COLO668 (cell line): ENCODE measurements around the gene FHAD1.

Source experiments
- DNase-seq: peaks from one replicate; lab custom pipeline; 2025; ENCODE audit not compliant: unreplicated experiment; lab: John Stamatoyannopoulos, UW

Gene FHAD1

DNA sequence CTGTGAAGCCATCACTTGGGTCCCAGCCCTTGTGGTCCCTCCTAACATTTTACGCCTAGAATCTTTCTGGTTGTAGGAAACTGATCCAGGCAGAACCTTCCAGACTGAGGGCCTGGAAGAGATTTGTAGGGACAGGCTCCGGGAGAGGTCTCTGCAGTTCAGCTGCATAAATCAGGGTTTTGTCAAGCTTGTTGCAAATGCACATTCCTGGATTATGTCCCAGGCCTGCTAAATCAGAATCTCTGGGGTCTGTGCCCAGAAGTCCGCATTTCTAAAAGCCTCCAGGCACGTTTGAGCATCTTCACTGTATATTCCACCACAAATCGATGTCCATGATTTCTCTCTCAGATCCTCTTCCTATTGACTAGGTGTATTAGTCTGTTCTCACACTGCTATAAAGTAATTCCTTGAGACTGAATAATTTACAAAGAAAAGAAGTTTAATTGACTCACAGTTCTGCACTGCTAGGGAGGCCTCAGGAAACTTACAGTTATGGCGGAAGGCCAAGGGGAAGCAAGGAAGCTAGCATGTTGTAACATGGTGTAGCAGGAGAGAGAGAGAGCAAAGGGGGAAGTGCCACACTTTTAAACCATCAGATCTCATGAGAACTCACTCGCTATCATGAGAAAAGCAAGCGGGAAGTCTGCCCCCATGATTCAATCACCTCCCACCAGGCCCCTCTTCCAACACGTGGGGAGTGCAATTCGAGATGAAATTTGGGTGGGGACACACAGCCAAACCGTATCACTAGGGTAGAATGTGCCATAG, 1.2 kb upstream of the FHAD1 start:
- no peak for DNase-seq

DNA sequence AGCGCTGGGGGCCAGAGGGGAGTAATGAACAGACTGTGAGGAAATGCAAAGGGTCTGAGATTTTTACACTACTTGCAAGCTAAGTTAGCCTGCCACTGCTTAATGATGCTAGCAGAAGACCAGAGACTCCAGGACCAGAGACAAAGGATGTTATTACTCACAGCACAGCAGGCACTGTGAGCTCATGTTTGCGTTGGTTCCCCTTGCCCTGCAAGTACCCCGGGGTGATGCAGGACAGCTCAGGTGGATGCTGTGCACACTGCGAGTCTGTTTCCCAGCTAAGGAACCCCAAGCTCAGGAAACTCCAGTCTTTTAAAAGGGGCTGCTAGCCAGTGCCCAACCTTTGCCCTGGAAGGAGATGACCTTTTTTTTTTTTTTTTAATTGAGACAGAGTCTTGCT, 1.2 kb downstream of the FHAD1 start:
- DNase-seq: no peak

DNA sequence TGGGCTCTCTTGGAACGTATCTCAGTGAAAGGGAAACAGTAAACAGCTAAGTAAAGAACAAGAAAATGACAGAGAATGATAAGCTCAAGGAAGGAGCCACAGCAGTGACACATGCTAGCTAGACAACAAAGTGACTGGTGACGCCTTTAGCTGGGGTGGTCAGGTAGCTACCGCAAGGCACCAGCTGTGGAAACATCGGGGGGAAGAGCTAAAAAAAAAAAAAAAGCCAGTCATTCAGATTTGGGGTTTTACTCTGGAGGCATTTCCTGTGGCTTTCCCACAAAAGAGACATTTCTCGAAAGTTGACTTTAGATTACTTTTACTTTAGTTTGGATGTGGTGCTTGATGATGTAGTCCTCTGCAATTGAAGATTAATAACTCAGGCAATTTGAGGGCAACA, 2.1 kb downstream of the FHAD1 start:
- DNase-seq: no peak

DNA sequence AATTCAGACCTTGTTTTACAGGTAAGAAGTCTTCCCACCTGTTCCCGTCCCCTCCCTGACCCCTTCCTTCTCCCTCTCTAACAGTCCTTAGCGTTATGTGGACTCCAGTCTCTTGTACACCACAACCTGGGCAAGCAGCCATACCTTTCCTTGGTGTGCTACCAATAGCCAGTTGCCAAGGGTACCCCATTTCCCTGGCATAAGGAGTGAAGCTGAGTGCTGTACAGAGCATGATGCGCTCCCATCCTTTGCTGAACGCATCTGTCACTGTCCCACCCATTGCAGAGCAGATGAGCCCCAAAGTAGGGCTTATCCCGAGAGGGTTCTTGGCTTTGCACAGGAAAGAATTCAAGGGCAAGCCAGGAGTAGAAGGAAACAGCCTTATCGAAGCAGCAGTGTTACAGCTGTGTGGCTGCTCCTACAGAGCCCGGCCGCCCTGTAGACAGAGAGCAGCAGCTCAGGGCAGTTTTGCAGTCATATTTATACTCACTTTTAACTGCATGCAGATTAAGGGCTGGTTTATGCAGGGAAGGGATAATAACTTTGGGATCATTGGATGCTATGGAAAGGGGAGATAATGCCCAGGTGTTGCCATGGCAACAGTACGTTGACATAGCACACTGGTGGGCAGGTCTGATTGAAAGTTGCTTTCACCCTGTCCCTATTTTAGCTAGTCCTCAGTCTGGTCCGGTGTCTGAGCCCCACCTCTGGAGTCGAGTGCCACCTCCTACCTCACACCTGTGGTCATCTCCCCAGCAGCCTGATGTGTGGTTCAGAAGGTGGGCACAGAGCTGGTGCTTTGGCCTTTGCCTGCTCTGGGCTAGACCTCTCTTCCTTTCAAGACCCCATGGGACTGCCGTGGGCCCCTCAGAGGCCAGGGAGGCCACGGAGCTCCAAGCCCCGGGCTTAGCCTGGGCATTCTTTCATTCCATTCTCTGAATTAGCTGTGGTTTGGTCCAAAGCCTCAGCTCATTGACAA, 5.1 kb downstream of the FHAD1 start:
- no peak for DNase-seq

DNA sequence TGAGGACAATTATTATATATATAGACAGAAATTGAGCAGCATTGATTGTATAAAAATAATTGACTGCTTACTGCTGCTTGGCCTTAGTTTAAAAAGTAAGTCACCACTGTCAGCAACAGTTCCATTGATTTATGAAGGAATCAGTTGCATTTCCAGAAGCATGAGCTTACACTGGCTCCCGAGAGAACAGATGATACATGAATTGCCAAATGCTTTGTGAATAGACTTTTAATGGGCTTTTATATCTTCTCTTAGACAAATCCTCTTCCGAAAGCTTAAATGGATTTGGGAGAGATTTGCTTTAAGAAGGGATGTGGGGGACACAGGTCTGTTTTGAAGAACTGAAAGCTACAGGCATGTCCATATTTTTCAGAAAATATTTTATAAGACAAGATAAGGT, 7.5 kb downstream of the FHAD1 start:
- DNase-seq: no peak

DNA sequence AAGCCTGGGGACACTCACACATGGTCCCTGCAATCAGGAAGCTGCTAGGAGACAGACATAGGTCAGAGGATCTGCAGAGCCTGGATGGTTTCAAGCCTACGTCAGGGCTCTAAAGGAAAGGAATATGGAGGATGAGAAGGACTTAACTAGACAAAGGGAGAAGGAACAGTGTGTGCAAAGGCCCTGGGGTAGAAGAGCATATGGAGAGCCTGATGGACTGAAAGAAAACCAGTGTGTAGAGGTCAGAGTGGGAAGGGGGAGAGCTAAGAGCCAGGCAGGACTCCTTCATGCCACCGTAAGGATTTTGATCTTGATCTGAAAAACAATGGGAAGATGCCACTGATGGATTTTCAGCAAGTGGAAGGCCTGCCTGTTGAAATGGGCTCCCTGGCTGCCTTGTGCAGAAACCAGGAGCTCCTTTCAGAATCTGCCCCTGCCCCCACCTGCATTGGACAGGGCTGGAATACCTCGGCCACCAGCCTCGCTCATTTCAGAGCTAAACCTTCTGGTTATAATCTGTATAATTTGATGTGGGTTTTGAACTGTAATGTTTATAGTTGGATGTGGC, 8.6 kb downstream of the FHAD1 start:
- no peak for DNase-seq

DNA sequence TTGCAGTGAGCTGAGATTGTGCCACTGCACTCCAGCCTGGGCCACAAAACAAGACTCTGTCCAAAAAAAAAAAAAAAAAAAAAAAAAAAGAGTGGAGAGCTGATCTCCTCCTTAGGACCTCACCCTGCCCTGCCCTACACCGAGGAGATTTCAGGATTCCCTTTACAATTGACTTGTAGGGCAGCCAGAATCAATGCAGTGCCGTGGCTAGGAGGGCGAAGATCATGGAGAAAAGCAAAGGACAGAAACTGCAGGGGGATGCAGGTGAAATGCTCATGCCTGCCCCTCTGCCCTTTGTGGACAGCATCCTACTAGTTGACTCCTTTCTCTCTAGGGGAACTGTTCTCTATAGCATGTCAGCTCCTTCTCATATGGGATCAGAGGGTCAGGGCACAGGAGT, 9.6 kb downstream of the FHAD1 start:
- no peak for DNase-seq

DNA sequence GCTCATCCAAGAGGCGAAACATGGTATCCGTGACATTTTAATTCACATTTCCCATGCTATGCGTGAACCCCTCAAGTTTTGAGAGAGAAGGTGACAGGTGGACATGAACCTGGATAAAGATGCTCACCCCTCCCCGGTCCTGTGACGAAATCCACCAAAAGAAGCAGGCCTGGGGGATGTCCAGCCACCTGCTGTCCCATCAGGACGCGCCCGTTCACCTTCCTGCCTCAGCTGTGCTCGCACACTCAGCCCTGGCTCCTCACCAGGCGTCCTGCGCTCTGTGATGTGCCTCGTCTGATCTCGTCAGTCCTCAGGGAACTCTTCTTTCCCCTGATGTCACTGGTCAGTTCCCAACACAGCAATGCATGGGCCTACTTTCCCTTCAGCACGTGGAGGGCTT, 10.3 kb downstream of the FHAD1 start:
- DNase-seq: no peak

DNA sequence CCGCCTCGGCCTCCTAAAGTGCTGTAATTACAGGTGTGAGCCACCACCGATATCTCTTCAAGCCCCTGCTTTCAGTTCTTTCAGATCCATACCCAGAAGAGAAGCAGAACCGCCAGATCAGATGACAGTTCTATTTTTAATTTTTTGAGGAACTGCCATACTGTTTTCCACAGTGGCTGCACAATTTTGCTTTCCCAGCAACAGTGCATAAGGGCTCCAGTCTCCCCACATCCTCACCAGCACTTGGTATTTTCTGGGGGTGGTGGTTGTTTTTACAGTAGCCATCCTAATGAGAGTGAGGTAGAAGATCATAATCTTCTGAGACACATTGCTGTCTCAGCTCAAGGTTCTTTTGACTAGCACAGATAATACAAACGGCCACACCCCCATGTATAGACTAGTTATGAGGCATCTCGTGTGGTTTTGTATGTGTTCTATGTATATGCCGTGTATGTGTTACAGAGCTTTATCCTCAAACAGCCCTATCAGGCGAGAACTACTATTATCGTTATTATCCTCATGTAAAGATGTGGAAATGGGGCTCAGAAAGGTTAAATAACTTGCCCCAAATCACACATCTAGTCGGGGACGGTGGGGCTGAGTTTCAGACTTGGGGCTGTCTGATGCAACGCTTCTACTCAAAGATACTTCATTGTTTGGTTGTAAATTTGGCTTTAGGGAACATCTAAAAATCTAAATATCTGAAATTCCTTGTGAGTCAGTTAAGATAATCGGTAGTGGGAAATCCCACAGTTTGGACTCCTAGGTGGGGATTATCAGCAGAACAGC, 12.0 kb downstream of the FHAD1 start:
- DNase-seq: no peak

DNA sequence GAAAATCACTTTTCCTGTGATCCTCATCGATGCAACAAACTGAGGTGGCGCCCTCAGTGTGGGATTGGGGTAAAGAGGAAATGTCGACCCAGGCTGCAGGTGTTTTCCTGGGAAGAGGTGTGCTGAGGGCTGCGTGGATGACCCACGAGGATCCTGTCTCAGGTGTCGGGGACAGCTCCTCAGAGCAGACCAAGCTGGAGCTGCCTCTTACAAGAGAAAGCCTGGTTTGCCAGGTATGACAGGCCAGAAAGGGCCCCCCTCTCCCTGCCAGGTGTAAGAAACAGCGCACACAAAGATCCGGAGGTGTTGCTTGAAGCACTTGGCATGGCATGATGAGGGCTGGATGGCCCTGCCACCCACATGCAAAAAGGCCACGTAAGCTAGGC, 12.6 kb downstream of the FHAD1 start:
- DNase-seq: no peak

DNA sequence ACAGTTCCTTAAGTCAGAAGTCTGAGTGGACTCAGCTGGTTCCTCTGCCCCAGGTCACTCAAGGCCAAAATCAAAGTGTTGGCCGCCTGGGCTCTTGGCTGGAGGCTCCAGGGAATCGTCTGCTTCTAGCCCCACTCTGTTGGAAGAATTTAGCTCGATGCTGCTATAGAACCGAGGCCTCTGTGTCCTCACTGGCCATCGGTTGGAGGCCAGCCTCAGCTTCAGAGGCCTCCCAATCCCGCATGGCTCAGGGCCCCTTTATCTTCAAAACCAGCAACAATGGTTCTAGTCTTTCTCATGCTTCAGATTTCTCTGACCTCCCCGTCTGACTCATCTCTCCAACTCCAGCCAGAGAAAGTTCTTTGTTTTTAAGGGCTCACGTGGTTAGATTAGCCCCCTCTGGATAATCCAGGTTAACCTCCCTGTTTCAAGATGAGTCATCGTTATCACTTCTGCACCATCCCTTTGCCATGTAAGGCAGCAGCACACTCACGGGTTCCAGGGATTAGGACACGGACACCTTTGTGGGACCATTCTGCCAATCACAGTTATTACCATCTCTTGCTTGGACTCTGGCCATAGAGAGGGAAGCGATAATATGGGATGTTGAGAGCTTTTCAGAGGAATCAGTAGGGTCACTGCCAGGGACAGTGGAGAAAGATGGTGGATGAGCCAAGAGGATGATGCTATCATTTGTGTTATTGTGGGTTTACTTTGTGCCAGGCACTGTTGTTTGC, 13.6 kb downstream of the FHAD1 start:
- no peak for DNase-seq

DNA sequence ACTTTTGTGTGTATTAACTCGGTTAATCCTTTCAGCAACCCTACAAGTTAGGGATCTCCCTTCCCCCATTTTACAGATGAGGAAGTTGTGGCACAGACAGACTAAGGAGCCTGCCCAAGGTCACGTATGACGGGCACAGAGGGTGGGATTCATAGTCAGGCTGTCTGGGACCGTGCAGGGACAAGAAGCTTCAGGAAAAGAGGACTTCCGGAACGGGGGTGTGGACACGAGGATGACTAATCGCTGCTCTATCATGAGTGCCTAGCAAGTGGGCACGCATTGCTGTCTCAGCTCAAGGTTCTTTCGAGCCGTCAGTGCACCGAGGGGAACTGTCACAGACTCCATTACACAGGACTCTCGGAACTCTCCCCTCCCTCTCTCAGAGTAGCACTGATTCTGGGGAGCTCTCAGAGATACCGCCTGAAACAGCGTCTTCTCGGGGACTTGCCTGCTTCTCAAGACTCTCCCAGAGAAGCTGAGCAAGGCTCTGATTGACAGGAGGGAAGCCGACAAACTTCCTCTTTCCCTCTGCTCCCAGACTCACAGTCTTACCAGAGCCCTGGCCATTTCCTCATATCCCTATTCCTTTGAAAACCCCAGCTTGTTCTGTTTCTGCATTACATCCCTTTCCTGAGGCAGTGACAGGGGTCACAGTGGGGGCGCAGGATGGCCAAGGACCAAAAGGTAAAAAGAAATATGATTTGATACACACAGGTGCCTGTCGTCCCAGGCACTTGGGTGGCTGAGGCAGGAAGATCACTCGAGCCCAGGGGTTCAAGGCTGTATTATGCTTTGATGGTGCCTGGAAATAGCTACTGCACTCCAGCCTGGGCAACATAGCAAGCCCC, 14.4 kb downstream of the FHAD1 start:
- no peak for DNase-seq

DNA sequence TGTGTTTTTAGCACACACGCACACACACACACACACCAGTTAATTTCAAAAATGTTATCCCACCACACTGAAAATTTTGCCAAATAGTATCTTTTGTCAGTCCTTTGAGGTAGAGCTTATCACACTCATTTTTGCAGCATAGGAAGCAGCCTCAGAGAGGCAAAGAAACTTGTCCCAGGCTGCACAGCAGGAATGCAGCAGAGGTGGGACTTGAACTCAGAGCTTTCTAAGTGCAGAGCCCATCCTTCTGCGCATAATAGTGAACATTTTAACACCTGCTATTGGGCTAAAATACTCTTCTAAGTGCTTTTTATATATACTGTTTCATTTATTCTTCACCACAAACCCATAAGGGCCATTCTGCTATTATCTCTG, 15.0 kb downstream of the FHAD1 start:
- DNase-seq: no peak

DNA sequence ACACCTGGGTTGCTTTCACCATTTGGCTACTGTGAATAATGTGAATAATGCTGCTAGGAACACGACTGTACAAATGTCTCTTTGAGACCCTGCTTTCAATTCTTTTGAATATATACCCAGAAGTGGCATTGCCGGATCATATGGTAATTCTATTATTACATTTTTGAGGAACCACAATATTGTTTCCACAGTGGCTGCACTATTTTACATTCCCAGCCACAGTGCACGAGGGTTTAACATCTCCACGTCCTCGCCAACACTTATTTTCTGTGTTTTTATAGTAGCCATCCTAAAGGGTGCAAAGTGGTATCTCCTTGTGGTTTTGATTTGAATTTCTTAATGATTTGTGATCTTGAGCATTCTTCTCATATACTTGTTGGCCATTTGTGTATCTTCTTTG, 15.7 kb downstream of the FHAD1 start:
- DNase-seq: no peak

DNA sequence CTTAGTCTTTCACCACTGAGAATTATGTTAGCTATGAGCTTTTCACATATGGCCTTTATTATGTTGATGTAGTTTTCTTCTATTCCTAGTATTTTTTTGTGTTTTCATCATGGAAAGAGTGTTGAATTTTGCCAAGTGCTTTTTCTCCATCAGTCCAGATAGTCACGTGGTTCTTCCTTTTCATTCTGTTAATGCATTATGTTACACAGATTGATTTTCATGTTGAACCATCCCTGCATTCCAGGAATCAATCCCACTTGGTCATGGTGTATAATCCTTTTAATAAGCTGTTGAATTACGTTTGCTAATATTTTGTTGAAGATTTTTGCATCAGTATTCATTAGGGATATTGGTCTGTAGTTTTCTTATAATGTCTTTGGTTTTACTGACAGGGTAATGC, 17.7 kb downstream of the FHAD1 start:
- no peak for DNase-seq

DNA sequence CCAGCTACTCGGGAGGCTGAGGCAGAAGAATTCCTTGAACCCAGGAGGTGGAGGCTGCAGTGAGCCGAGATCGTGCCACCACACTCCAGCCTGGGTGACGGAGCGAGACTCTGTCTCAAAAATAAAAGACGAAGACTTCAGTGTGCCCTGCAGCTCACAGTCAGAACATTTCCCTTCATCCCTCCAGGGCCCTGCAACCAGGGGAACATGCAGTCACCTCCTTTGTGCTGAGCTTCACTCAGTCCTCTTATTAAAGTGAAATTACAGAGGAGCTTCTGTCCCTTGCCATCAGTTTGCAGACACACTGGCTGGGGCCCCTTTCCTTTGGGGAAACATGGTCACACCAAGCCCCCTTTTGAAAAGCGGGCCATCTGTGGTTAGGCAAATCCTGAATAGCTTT, 24.2 kb downstream of the FHAD1 start:
- no peak for DNase-seq

DNA sequence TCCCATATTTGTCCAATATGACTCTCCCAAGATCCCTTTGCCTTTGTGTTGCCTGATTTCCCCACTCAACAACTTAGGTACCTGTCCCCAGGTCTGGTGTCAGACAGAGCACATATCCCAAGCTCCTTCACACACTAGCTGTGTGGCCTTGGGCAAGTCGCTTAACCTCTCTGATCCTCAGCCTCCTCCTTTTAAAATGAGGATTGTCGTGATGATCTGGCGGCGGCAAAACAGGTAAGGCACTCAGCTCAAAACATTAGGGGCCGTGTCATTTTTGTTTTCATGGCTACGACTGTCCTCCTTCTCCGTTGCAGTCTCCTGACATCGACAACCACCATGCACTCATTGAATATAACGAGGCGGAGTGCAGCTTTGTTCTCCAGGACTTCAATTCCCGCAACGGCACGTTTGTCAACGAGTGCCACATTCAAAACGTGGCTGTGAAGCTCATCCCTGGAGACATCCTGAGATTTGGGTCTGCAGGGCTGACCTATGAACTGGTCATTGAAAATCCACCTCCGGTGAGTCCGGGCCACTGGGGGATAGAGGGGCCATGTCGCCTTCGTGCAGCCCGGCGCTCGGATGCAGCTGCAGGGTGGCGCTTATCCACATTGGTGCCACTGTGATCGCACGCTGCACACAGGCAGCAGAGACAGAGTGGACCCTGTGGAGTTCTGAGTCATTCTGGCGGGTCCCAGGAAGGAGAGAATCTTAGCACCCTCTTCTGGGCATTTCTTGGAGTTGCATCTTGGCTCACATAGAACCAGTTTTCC, 25.2 kb downstream of the FHAD1 start:
- DNase-seq: peak; percentile 87

DNA sequence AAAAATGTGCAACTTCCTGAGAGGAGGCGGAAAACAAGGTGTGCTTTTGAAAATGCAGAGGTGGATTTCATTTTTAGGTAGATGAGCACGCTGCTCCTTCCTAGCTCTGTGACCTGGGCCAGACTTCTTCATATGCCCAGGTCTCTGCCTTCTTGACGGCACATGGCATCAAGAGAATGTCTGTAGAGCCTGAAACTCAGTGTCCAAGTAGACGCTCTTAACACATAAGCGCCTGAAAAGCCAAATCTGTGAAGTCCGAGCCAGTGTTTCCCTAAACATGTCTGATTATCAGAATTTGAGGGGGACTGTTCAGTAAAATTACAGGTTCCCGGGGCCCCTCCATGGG, 25.7 kb downstream of the FHAD1 start:
- no peak for DNase-seq

DNA sequence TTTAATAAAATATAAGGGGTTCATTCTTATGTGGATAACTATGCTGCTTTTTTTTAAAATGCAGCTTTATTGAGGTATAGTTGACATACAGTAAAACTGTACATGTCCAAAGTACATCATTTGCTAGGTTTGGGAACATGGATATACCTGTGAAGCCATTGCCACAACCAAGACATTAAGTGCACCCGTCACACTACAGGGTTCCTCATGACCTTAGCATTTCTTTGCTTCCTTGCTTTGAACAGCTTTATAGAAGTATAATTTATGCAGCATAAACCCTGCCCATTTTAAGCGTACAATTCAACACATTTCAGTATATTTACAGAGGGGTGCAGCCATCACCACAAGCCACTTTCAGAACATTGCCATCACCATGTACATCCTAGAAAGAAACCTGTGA, 26.3 kb downstream of the FHAD1 start:
- no peak for DNase-seq
